ENCODE data around the gene RETREG1.

- TF ChIP-seq, protein P1, sequence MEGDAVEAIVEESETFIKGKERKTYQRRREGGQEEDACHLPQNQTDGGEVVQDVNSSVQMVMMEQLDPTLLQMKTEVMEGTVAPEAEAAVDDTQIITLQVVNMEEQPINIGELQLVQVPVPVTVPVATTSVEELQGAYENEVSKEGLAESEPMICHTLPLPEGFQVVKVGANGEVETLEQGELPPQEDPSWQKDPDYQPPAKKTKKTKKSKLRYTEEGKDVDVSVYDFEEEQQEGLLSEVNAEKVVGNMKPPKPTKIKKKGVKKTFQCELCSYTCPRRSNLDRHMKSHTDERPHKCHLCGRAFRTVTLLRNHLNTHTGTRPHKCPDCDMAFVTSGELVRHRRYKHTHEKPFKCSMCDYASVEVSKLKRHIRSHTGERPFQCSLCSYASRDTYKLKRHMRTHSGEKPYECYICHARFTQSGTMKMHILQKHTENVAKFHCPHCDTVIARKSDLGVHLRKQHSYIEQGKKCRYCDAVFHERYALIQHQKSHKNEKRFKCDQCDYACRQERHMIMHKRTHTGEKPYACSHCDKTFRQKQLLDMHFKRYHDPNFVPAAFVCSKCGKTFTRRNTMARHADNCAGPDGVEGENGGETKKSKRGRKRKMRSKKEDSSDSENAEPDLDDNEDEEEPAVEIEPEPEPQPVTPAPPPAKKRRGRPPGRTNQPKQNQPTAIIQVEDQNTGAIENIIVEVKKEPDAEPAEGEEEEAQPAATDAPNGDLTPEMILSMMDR (IDR thresholded peaks at IDR 0.05), result no peak
- TF ChIP-seq EZH2 (IDR thresholded peaks at IDR 0.05), result no peak
Observed at GRCh38 chr5:16539169-16539666, 77.6 kb downstream of the RETREG1 start.

Measured in neural progenitor cell (in vitro differentiated cells).